ENCODE data around the gene GAD2.

DNA sequence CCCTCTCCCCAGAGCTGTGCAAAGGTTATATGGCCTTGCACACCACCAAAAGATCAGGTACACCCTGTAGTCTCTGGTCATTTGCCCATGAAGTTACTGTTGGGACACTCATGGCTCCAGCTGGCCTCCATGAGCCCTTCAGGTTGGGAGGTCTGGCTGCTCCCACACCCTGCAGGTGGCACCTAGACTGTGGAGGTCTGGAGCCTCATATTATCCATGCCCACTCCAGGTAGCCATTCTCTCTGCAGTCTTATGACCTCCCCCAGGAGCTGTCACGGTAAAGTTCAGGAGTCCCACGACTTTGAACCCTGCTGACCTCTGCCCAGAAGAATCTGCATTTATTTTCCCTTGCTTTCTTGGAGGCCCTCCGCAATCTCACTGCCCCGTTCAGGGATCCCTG lies 39.2 kb upstream of the GAD2 start:
- no peak for TF ChIP-seq TAF1 (IDR thresholded peaks at IDR 0.05; ENCODE audit: borderline replicate concordance, low read depth, low read length)
- no peak for TF ChIP-seq POLR2AphosphoS5 (IDR thresholded peaks at IDR 0.05; ENCODE audit: low read depth, low read length)
- TF ChIP-seq MXI1 (IDR thresholded peaks at IDR 0.05; ENCODE audit: low read depth, low read length), result no peak
- no peak for TF ChIP-seq TEAD4 (IDR thresholded peaks at IDR 0.05; ENCODE audit: borderline replicate concordance, insufficient read depth)
- no peak for TF ChIP-seq FOXM1 (IDR thresholded peaks at IDR 0.05; ENCODE audit: low read depth)
- TF ChIP-seq JUND (IDR thresholded peaks at IDR 0.05), result no peak
- TF ChIP-seq, protein P1, sequence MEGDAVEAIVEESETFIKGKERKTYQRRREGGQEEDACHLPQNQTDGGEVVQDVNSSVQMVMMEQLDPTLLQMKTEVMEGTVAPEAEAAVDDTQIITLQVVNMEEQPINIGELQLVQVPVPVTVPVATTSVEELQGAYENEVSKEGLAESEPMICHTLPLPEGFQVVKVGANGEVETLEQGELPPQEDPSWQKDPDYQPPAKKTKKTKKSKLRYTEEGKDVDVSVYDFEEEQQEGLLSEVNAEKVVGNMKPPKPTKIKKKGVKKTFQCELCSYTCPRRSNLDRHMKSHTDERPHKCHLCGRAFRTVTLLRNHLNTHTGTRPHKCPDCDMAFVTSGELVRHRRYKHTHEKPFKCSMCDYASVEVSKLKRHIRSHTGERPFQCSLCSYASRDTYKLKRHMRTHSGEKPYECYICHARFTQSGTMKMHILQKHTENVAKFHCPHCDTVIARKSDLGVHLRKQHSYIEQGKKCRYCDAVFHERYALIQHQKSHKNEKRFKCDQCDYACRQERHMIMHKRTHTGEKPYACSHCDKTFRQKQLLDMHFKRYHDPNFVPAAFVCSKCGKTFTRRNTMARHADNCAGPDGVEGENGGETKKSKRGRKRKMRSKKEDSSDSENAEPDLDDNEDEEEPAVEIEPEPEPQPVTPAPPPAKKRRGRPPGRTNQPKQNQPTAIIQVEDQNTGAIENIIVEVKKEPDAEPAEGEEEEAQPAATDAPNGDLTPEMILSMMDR (IDR thresholded peaks at IDR 0.05), result no peak
- TF ChIP-seq, protein P2, sequence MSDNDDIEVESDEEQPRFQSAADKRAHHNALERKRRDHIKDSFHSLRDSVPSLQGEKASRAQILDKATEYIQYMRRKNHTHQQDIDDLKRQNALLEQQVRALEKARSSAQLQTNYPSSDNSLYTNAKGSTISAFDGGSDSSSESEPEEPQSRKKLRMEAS (IDR thresholded peaks at IDR 0.05; ENCODE audit: low read depth), result no peak
- no peak for TF ChIP-seq YY1 (IDR thresholded peaks at IDR 0.05; ENCODE audit: low read depth)
- TF ChIP-seq, protein P3, sequence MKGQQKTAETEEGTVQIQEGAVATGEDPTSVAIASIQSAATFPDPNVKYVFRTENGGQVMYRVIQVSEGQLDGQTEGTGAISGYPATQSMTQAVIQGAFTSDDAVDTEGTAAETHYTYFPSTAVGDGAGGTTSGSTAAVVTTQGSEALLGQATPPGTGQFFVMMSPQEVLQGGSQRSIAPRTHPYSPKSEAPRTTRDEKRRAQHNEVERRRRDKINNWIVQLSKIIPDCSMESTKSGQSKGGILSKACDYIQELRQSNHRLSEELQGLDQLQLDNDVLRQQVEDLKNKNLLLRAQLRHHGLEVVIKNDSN (IDR thresholded peaks at IDR 0.05; ENCODE audit: borderline replicate concordance, low read depth), result no peak
